PC-9 (cell line): ENCODE measurements around the gene AMBRA1. TPM values are rescaled to one million over a fixed set of nuclear protein-coding genes. Genes with fewer than 3 reads are reported as not detected.

Experiments
- BruUV-seq: library from RNA; stranded (reverse); fragments of 400-500 nt; replicated peaks from 2 replicates; lab custom pipeline; 2021; lab: Mats Ljungman, UMichigan
- CTCF ChIA-PET: fragments of 300-600 bp; sonication (Branson Sonifier 250); formaldehyde crosslinking; loops from one replicate; lab custom pipeline; 2022; ENCODE audit warnings: antibody characterized with exemption; lab: Charles Lee
- POLR2A ChIA-PET: fragments of 300-600 bp; sonication (Branson Sonifier 250); formaldehyde crosslinking; loops from one replicate; lab custom pipeline; 2022; ENCODE audit warnings: antibody characterized with exemption; ENCODE audit not compliant: unreplicated experiment; lab: Charles Lee
- DNase-seq, 2 experiments: peaks; one replicate each; pipeline versions ENCODE4 v3.0.0 to v3.0.0-alpha.2; 2015 to 2022; ENCODE audit warnings: mixed read lengths in 1 of 2
- H2AFZ ChIP-seq: fragments of 200-600 bp; sonication (generic); 2 replicates; pipeline ENCODE4 v1.8.1; 2017; ENCODE audit warnings: antibody characterized with exemption
- H3F3A ChIP-seq: fragments of 200-600 bp; sonication (generic); 2 replicates; pipeline ENCODE4 v1.8.1; 2017; ENCODE audit warnings: antibody characterized with exemption, mild to moderate bottlenecking, low read depth; ENCODE audit not compliant: insufficient read depth
- H3K27ac ChIP-seq: fragments of 200-600 bp; sonication (generic); 2 replicates; pipeline ENCODE4 v1.6.1; 2016; ENCODE audit warnings: mixed run types
- H3K27me3 ChIP-seq: fragments of 200-600 bp; sonication (generic); 2 replicates; pipeline ENCODE4 v1.6.1; 2016; ENCODE audit warnings: low read depth, mixed run types; ENCODE audit not compliant: insufficient read depth
- H3K36me3 ChIP-seq: fragments of 200-600 bp; sonication (generic); 2 replicates; pipeline ENCODE4 v1.6.1; 2016; ENCODE audit warnings: low read depth, mixed run types
- H3K4me1 ChIP-seq: fragments of 200-600 bp; sonication (generic); replicated peaks from 2 replicates; pipeline ENCODE4 v1.6.1; 2016; ENCODE audit warnings: mixed run types; ENCODE audit not compliant: insufficient read depth
- H3K4me2 ChIP-seq: fragments of 200-600 bp; sonication (generic); 2 replicates; pipeline ENCODE4 v1.6.1; 2017; ENCODE audit warnings: mixed run types
- H3K4me3 ChIP-seq: fragments of 200-600 bp; sonication (generic); 2 replicates; pipeline ENCODE4 v1.6.1; 2016; ENCODE audit warnings: mixed run types
- H3K79me2 ChIP-seq: fragments of 200-600 bp; sonication (generic); 2 replicates; pipeline ENCODE4 v1.6.1; 2017; ENCODE audit warnings: low read depth, mixed run types
- H3K9me2 ChIP-seq: fragments of 200-600 bp; sonication (generic); 2 replicates; pipeline ENCODE4 v1.8.1; 2017; ENCODE audit warnings: mild to moderate bottlenecking; ENCODE audit not compliant: insufficient read depth
- H3K9me3 ChIP-seq: fragments of 200-600 bp; sonication (generic); 2 replicates; pipeline ENCODE4 v1.8.1; 2016; ENCODE audit warnings: low read depth; ENCODE audit not compliant: insufficient read depth
- H4K20me1 ChIP-seq: fragments of 200-600 bp; sonication (generic); 2 replicates; pipeline ENCODE4 v1.8.1; 2017; ENCODE audit not compliant: insufficient read depth
- EZH2 ChIP-seq: fragments of 200-600 bp; sonication (generic); IDR thresholded peaks from 2 replicates; pipeline ENCODE4 v1.8.0; 2017; ENCODE audit warnings: antibody characterized with exemption, low read depth
- intact Hi-C: fragments of 100-400 bp; cut with micrococcal nuclease; formaldehyde crosslinking; loops from one replicate; pipeline ENCODE4 v1.10.0; 2022; ENCODE audit not compliant: unreplicated experiment
- microRNA-seq: library from miRNA; unstranded; fragments of <30 nt; microRNA quantifications from one replicate; pipeline ENCODE4 v1.2.0, GENCODE V29; 2021; ENCODE audit warnings: borderline number of aligned reads, borderline replicate concordance
- total RNA-seq: library from RNA; stranded (reverse); gene quantifications from 2 replicates; pipeline ENCODE4 v1.2.3, GENCODE V29; 2021
- TF ChIP-seq, protein P1 (sequence below): fragments of 200-600 bp; sonication (generic); conservative IDR thresholded peaks from 2 replicates; pipeline ENCODE4 v1.6.1; 2017; ENCODE audit warnings: mixed run types, antibody characterized with exemption, mild to moderate bottlenecking, moderate library complexity

The AMBRA1 gene
- total RNA-seq, 1 experiment from 2014 or later, result 41.4 TPM

DNA sequence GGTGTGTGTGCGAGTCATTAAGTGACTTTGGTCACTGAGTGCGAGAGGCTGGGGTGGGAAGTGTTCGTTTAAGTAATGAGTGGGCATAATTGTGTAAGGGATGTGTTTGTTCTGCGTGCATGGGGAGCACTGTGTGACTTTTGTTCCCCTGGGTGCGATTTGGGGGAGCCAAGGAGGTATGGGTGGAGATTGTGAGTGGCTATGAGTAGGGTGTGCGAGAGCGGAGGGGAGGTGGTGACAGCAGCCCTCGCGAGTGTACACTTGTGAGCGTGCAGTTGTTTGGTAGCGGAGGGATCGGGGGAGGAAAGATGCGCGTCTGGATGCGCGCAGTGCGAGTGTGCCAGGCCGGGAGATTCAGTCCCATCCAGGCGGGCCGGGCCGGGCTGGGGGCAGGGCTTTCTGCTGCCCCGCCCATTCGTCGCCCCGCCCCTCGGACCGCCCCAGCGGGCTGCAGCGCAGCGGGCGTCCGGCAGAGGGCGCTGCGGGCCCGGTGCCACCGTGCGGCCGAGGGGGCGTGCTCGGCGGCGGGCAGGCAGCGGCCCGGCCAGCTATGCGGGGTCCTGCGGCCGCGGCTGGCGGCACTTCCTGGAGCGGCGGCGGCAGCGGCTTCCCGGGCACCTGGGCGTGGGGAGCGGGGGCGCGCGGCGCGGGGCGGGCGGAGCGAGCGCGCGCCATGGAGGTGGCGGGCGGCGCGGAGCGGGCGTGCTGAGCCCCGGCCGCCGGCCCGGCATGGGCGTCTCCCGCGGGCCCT, 246.8 kb downstream of the AMBRA1 start, which contains the start of gene DGKZ:
TSS of gene DGKZ (plus strand) at position 578 of the 751 bp plus-strand sequence. CDS start 197 bp downstream, outside the sequence.
- Histone ChIP-seq H3K79me2 (peaks cover 41% of the 10 kb centered on the region), H4K20me1 (peaks cover 8% of the 10 kb centered on the region), H3K4me2 (peak within 1 kb of the TSS; percentile 90), H3K4me1 (peaks cover 36% of the 10 kb centered on the region), H2AFZ (peak within 1 kb of the TSS; percentile 83), H3K9me2 (no peaks in the 10 kb centered on the region), H3K27me3 (no peaks in the 10 kb centered on the region), H3F3A (no peaks in the 10 kb centered on the region; the same call in 1 of the 2 replicates), H3K36me3 (no peaks in the 10 kb centered on the region), H3K27ac (no peak within 1 kb of the TSS), H3K4me3 (peak within 1 kb of the TSS; percentile 97), H3K9me3 (no peaks in the 10 kb centered on the region)
- no TSS peak for BruUV-seq
- ChIA-PET POLR2A (interaction anchor here (0.6 kb wide), 1 partner anchor 19 kb away, joined by 3 read pairs; no protein-coding TSS in a partner anchor), CTCF (interaction anchor here (0.6 to 1.3 kb wide), 4 partner anchors 45 to 695 kb away, joined by 3 to 6 read pairs (median 4); partner anchors contain the start of gene CHRM4)
- TF ChIP-seq, protein P1, sequence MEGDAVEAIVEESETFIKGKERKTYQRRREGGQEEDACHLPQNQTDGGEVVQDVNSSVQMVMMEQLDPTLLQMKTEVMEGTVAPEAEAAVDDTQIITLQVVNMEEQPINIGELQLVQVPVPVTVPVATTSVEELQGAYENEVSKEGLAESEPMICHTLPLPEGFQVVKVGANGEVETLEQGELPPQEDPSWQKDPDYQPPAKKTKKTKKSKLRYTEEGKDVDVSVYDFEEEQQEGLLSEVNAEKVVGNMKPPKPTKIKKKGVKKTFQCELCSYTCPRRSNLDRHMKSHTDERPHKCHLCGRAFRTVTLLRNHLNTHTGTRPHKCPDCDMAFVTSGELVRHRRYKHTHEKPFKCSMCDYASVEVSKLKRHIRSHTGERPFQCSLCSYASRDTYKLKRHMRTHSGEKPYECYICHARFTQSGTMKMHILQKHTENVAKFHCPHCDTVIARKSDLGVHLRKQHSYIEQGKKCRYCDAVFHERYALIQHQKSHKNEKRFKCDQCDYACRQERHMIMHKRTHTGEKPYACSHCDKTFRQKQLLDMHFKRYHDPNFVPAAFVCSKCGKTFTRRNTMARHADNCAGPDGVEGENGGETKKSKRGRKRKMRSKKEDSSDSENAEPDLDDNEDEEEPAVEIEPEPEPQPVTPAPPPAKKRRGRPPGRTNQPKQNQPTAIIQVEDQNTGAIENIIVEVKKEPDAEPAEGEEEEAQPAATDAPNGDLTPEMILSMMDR, result peak; percentile 54
- TF ChIP-seq EZH2, result no peak
- intact Hi-C loops, result loop anchor here (10.0 kb wide), 1 partner anchor 222 kb away; the partner anchor contains the start of gene PHF21A
- DNase-seq, result peak; percentile 46 to 97

Small RNAs within 50 kb of the gene (microRNA-seq; reads per million reads assigned to microRNA genes)
- gene MIR3160-1, result not detected
- not detected for gene MIR3160-2
- gene MIR4688, result not detected

Other genes starting within 250 kb of the AMBRA1 start
- 49.3 and 67.5 TPM in 2 replicates for gene DGKZ, start 246.6 kb downstream of the AMBRA1 start, total RNA-seq
- gene MDK, start 212.4 kb downstream of the AMBRA1 start, total RNA-seq, result 399 and 464 TPM in 2 replicates
- 0.31 TPM in 1 of 2 replicates, not detected in the other for gene CHRM4, start 202.2 kb downstream of the AMBRA1 start, total RNA-seq
- 6.6 and 8.0 TPM in 2 replicates for gene HARBI1, start 23.2 kb upstream of the AMBRA1 start, total RNA-seq
- 109 TPM in 2 replicates for gene ATG13, start 23.5 kb upstream of the AMBRA1 start, total RNA-seq
- 60.3 and 64.2 TPM in 2 replicates for gene ARHGAP1, start 106.6 kb upstream of the AMBRA1 start, total RNA-seq
- 13.8 and 16.2 TPM in 2 replicates for gene ZNF408, start 107.0 kb upstream of the AMBRA1 start, total RNA-seq
- 0.20 TPM in 1 of 2 replicates, not detected in the other for gene F2, start 125.2 kb upstream of the AMBRA1 start, total RNA-seq